GM12878 (cell line): ENCODE results near the gene CPT1C. TPM values are rescaled to one million over a fixed set of nuclear protein-coding genes. Genes with fewer than 3 reads are reported as not detected.

Source experiments
- ATAC-seq: fragments of 200-7000 bp; cut with Tn5 transposase; 3 replicates; pipeline ENCODE4 v1.9.1; 2020; ENCODE audit warnings: mild to moderate bottlenecking, moderate library complexity
- BruUV-seq: library from RNA; stranded (reverse); fragments of 400-500 nt; replicated peaks from 2 replicates; lab custom pipeline; 2021; lab: Mats Ljungman, UMichigan
- CTCF ChIA-PET: fragments of 300-600 bp; sonication (Branson Sonifier 250); formaldehyde crosslinking; extraction: SDS; loops from one replicate; lab custom pipeline; 2021; ENCODE audit warnings: inconsistent platforms; lab: Yijun Ruan, JAX
- POLR2A ChIA-PET: fragments of 350-600 bp; formaldehyde crosslinking; extraction: SDS; loops from one replicate; lab custom pipeline; 2021; ENCODE audit warnings: inconsistent platforms; lab: Charles Lee
- RAD21 ChIA-PET: fragments of 300-600 bp; sonication (Branson Sonifier 250); formaldehyde crosslinking; loops from one replicate; lab custom pipeline; 2023; ENCODE audit warnings: antibody characterized with exemption; ENCODE audit not compliant: unreplicated experiment; lab: Charles Lee
- SMC1A ChIA-PET: fragments of 300-600 bp; sonication (Branson Sonifier 250); formaldehyde crosslinking; loops from one replicate; lab custom pipeline; 2023; ENCODE audit not compliant: unreplicated experiment, uncharacterized antibody; lab: Charles Lee
- DNase-seq: peaks from one replicate; pipeline ENCODE4 v3.0.0-alpha.2; 2011; ENCODE audit warnings: low read depth, low spot score
- FAIRE-seq: peaks from 3 replicates; lab custom pipeline; 2011; peaks lifted over from hg19 to GRCh38; lab: Jason Lieb, UNC
- H2AFZ ChIP-seq: 2 replicates; pipeline ENCODE4 v1.6.0; 2011; ENCODE audit warnings: low read depth, low read length, control low read depth; ENCODE audit not compliant: control insufficient read depth
- H3K27ac ChIP-seq: 2 replicates; pipeline ENCODE4 v1.5.1; 2011; ENCODE audit warnings: control low read depth; ENCODE audit not compliant: control insufficient read depth, insufficient read depth
- H3K27me3 ChIP-seq, 2 experiments: replicated peaks in 1 of 2; 2 replicates each; pipeline versions ENCODE4 v1.6.0 to v1.6.1; 2011; ENCODE audit warnings: low read length in 1 of 2; ENCODE audit not compliant: control insufficient read depth in 2 of 2, insufficient read depth in 2 of 2
- H3K36me3 ChIP-seq, 2 experiments: 2 replicates each; pipeline ENCODE4 v1.5.1; 2011; ENCODE audit warnings: low read length in 1 of 2; ENCODE audit not compliant: control insufficient read depth in 2 of 2, insufficient read depth in 2 of 2
- H3K4me1 ChIP-seq: 2 replicates; pipeline ENCODE4 v1.6.1; 2011; ENCODE audit warnings: mild to moderate bottlenecking, low read length, moderate library complexity, mixed read lengths; ENCODE audit not compliant: control insufficient read depth, insufficient read depth
- H3K4me2 ChIP-seq: 2 replicates; pipeline ENCODE4 v1.6.0; 2011; ENCODE audit warnings: control low read depth; ENCODE audit not compliant: control insufficient read depth, insufficient read depth
- H3K4me3 ChIP-seq: fragments of 200-600 bp; sonication (generic); 2 replicates; pipeline ENCODE4 v1.5.1; 2016
- H3K79me2 ChIP-seq: 2 replicates; pipeline ENCODE4 v1.6.0; 2011; ENCODE audit warnings: low read length; ENCODE audit not compliant: control insufficient read depth, insufficient read depth
- H3K9ac ChIP-seq: 2 replicates; pipeline ENCODE4 v1.8.0; 2011; ENCODE audit warnings: low read length, control low read depth, mixed read lengths; ENCODE audit not compliant: control insufficient read depth, insufficient read depth
- H3K9me3 ChIP-seq: replicated peaks from 3 replicates; pipeline ENCODE4 v1.5.1; 2011; ENCODE audit warnings: mild to moderate bottlenecking, low read length; ENCODE audit not compliant: control insufficient read depth, insufficient read depth
- H4K20me1 ChIP-seq: 2 replicates; pipeline ENCODE4 v1.6.0; 2011; ENCODE audit not compliant: control insufficient read depth, insufficient read depth
- ASH2L ChIP-seq: fragments of 300-600, 200-600 bp; sonication (generic); IDR thresholded peaks from 2 replicates; pipeline ENCODE4 v1.6.1; 2017; ENCODE audit warnings: low read depth, mild to moderate bottlenecking, borderline replicate concordance
- CBX3 ChIP-seq: fragments of 200-600 bp; sonication (generic); IDR thresholded peaks from 2 replicates; pipeline ENCODE4 v1.6.1; 2016; ENCODE audit warnings: low read depth, borderline replicate concordance
- GABPA ChIP-seq: IDR thresholded peaks from 2 replicates; pipeline ENCODE4 v1.6.1; 2014; ENCODE audit warnings: antibody characterized with exemption, low read depth, mild to moderate bottlenecking, inconsistent platforms
- MYB ChIP-seq: fragments of 150-350 bp; IDR thresholded peaks from 2 replicates; pipeline ENCODE4 v1.6.1; 2014; ENCODE audit warnings: mild to moderate bottlenecking, low read depth, low read length, borderline replicate concordance
- NFYB ChIP-seq: IDR thresholded peaks from 2 replicates; pipeline ENCODE4 v1.6.1; 2011; ENCODE audit warnings: low read depth, mild to moderate bottlenecking, low read length, improper control_type of control experiment, moderate library complexity; ENCODE audit not compliant: insufficient read depth
- NR2C2 ChIP-seq: IDR thresholded peaks from 2 replicates; pipeline ENCODE4 v1.6.1; 2011; ENCODE audit warnings: borderline replicate concordance, low read depth; ENCODE audit not compliant: control insufficient read depth, insufficient read length
- NRF1 ChIP-seq: conservative IDR thresholded peaks from 2 replicates; pipeline ENCODE4 v1.6.1; 2011; ENCODE audit warnings: mild to moderate bottlenecking, low read depth, low read length, improper control_type of control experiment
- WGBS: methylation state at CpG from one replicate; pipeline ENCODE4 v1.1.6; 2016; ENCODE audit warnings: low lambda C conversion rate; ENCODE audit not compliant: insufficient replicate concordance, insufficient coverage; ENCODE audit errors: missing lambda C conversion rate; 5-methylcytosine and 5-hydroxymethylcytosine counted together
- in situ Hi-C: fragments of 300-500 bp; cut with MboI; formaldehyde crosslinking; loops from 9 replicates; pipeline ENCODE4 v1.14.3; 2018; ENCODE audit warnings: mixed read lengths
- intact Hi-C: fragments of 100-400 bp; cut with micrococcal nuclease; formaldehyde crosslinking; loops from one replicate; pipeline ENCODE4 v1.14.2; 2022; ENCODE audit not compliant: unreplicated experiment
- polyA plus RNA-seq, 11 experiments: library from polyadenylated mRNA; depleted of rRNA in 4 of 11; unstranded in 6 of 11; stranded (reverse) in 5 of 11; fragments of >200 nt; fragmentation: Nextera tagmentation in 4 of 11; fragmentation: Illumina TruSeq in 1 of 11; extraction: Ambion mirVana in 4 of 11; extraction: Trizol in 1 of 11; gene quantifications; 1 replicate in 1 of 11; 2 replicates in 10 of 11; pipeline versions ENCODE4 v1.2.1 to v1.2.3, GENCODE V29; 2011 to 2016; ENCODE audit warnings: inconsistent platforms in 2 of 11, missing spikeins in 2 of 11, low read depth in 1 of 11
- total RNA-seq, 4 experiments: library from RNA; depleted of rRNA in 3 of 4; stranded (reverse); fragments of >200 nt in 3 of 4; fragmentation: Illumina TruSeq in 1 of 4; extraction: Trizol in 1 of 4; gene quantifications; 2 replicates each; pipeline versions ENCODE4 v1.2.1 to v1.2.3, GENCODE V29; 2013 to 2021
- TF ChIP-seq, protein P1 (sequence below): fragments of 150-350 bp; IDR thresholded peaks from 2 replicates; pipeline ENCODE4 v1.6.1; 2016; ENCODE audit warnings: low read depth, low read length
- TF ChIP-seq, protein P2 (sequence below): IDR thresholded peaks from 2 replicates; pipeline ENCODE4 v1.6.1; 2011; ENCODE audit warnings: borderline replicate concordance, low read depth, mild to moderate bottlenecking, moderate library complexity, low read length; ENCODE audit not compliant: insufficient read depth, poor library complexity, severe bottlenecking
- TF ChIP-seq, protein P3 (sequence below): IDR thresholded peaks from 2 replicates; pipeline ENCODE4 v1.6.1; 2012; ENCODE audit warnings: low read depth, low read length, improper control_type of control experiment
- TF ChIP-seq, protein P4 (sequence below): fragments of 450-650 bp; IDR thresholded peaks from 2 replicates; pipeline ENCODE4 v1.6.1; 2018; ENCODE audit warnings: mild to moderate bottlenecking, low read depth, moderate library complexity; ENCODE audit not compliant: partially characterized antibody

Gene CPT1C
- total and polyA plus RNA-seq, 10 of the 15 experiments (the other 5 are each of a cell fraction or from before 2014, with no cell fraction given) = 0.04 to 0.56 (median 0.21) TPM; not detected in 3

DNA sequence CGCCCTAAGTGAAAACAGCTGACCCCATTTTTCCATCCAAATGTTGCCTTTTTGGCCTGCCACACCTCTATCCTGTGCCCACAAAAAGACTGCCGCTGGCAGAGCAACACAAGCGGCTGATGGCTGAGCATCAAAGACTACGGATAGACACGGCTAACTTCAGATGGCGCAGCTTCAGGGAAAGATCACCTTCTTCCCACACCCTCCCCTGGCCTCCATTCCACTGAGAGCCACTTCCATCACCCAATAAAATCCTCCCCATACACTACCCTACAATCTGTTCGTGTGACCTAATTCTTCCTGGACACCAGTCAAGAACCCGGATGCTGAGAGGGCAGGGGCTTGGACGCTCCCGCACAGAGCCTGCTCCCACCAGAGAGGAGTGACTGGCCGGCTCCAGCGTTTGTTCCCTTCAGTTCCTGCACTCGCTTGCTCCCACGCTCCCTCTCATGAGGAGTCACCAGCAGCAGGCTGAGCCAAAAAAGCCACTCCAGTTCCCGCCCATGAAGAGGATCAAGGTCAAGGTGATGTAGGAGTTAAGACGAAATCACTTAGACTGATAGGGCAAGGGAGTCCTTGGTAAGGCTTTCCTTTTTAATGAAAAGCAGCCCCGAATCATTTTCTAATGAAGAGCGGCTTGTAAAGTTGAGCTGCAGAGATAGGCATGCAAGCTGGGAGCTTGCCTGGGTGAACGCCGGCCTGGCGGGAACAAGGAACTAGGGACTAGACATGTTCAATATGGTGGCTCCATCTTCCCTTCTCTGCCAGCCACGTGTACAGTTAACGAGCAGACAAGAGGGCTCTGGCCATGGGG lies 36.5 kb downstream of the CPT1C start:
- Histone ChIP-seq H3K27me3 (no peaks in the 10 kb centered on the region), H3K27ac (no peak overlapping the region), H3K9ac (no peak overlapping the region), H3K4me2 (no peak overlapping the region), H2AFZ (no peak overlapping the region), H3K36me3 (no peaks in the 10 kb centered on the region), H3K4me1 (no peaks in the 10 kb centered on the region), H3K9me3 (no peaks in the 10 kb centered on the region), H4K20me1 (no peaks in the 10 kb centered on the region), H3K4me3 (no peak overlapping the region), H3K79me2 (no peaks in the 10 kb centered on the region)
- CTCF ChIA-PET = no interaction called here
- POLR2A ChIA-PET = no interaction called here
- intact Hi-C loops (no loop called here), in situ Hi-C loops (no loop called here)
- ATAC-seq (no peak), FAIRE-seq (no peak), DNase-seq (no peak)
- no TSS peak for BruUV-seq
- RAD21 ChIA-PET = no interaction called here
- no peak for TF ChIP-seq NFYB
- TF ChIP-seq ASH2L = no peak
- TF ChIP-seq, protein P1, sequence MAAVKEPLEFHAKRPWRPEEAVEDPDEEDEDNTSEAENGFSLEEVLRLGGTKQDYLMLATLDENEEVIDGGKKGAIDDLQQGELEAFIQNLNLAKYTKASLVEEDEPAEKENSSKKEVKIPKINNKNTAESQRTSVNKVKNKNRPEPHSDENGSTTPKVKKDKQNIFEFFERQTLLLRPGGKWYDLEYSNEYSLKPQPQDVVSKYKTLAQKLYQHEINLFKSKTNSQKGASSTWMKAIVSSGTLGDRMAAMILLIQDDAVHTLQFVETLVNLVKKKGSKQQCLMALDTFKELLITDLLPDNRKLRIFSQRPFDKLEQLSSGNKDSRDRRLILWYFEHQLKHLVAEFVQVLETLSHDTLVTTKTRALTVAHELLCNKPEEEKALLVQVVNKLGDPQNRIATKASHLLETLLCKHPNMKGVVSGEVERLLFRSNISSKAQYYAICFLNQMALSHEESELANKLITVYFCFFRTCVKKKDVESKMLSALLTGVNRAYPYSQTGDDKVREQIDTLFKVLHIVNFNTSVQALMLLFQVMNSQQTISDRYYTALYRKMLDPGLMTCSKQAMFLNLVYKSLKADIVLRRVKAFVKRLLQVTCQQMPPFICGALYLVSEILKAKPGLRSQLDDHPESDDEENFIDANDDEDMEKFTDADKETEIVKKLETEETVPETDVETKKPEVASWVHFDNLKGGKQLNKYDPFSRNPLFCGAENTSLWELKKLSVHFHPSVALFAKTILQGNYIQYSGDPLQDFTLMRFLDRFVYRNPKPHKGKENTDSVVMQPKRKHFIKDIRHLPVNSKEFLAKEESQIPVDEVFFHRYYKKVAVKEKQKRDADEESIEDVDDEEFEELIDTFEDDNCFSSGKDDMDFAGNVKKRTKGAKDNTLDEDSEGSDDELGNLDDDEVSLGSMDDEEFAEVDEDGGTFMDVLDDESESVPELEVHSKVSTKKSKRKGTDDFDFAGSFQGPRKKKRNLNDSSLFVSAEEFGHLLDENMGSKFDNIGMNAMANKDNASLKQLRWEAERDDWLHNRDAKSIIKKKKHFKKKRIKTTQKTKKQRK = no peak
- no peak for TF ChIP-seq GABPA
- TF ChIP-seq, protein P2, sequence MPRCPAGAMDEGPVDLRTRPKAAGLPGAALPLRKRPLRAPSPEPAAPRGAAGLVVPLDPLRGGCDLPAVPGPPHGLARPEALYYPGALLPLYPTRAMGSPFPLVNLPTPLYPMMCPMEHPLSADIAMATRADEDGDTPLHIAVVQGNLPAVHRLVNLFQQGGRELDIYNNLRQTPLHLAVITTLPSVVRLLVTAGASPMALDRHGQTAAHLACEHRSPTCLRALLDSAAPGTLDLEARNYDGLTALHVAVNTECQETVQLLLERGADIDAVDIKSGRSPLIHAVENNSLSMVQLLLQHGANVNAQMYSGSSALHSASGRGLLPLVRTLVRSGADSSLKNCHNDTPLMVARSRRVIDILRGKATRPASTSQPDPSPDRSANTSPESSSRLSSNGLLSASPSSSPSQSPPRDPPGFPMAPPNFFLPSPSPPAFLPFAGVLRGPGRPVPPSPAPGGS = no peak
- TF ChIP-seq, protein P3, sequence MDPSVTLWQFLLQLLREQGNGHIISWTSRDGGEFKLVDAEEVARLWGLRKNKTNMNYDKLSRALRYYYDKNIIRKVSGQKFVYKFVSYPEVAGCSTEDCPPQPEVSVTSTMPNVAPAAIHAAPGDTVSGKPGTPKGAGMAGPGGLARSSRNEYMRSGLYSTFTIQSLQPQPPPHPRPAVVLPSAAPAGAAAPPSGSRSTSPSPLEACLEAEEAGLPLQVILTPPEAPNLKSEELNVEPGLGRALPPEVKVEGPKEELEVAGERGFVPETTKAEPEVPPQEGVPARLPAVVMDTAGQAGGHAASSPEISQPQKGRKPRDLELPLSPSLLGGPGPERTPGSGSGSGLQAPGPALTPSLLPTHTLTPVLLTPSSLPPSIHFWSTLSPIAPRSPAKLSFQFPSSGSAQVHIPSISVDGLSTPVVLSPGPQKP = no peak
- TF ChIP-seq CBX3 = no peak
- no peak for TF ChIP-seq NRF1
- TF ChIP-seq MYB = no peak
- TF ChIP-seq, protein P4, sequence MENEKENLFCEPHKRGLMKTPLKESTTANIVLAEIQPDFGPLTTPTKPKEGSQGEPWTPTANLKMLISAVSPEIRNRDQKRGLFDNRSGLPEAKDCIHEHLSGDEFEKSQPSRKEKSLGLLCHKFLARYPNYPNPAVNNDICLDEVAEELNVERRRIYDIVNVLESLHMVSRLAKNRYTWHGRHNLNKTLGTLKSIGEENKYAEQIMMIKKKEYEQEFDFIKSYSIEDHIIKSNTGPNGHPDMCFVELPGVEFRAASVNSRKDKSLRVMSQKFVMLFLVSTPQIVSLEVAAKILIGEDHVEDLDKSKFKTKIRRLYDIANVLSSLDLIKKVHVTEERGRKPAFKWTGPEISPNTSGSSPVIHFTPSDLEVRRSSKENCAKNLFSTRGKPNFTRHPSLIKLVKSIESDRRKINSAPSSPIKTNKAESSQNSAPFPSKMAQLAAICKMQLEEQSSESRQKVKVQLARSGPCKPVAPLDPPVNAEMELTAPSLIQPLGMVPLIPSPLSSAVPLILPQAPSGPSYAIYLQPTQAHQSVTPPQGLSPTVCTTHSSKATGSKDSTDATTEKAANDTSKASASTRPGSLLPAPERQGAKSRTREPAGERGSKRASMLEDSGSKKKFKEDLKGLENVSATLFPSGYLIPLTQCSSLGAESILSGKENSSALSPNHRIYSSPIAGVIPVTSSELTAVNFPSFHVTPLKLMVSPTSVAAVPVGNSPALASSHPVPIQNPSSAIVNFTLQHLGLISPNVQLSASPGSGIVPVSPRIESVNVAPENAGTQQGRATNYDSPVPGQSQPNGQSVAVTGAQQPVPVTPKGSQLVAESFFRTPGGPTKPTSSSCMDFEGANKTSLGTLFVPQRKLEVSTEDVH = no peak
- no peak for TF ChIP-seq NR2C2
- 60% methylated on average over 23 of the region's 23 CpGs for WGBS
- SMC1A ChIA-PET = no interaction called here
